GM12878 (cell line): Measurements from ENCODE around the gene IDH3B.

Source experiments
- BCLAF1 ChIP-seq: fragments of 450-650 bp; IDR thresholded peaks from 2 replicates; pipeline ENCODE4 v1.6.1; 2017; ENCODE audit warnings: antibody characterized with exemption, mild to moderate bottlenecking, moderate library complexity
- CBFB ChIP-seq: IDR thresholded peaks from 2 replicates; pipeline ENCODE4 v1.6.1; 2016; ENCODE audit warnings: antibody characterized with exemption, low read depth
- CTCF ChIP-seq, 3 experiments: IDR thresholded peaks in 2 of 3; conservative IDR thresholded peaks in 1 of 3; 2 replicates each; pipeline ENCODE4 v1.5.1; 2011; ENCODE audit warnings: low read depth in 3 of 3, low read length in 3 of 3, mild to moderate bottlenecking in 3 of 3, control low read depth in 2 of 3, moderate library complexity in 2 of 3, inconsistent platforms in 1 of 3, mixed read lengths in 1 of 3; ENCODE audit not compliant: control insufficient read depth in 2 of 3, insufficient read depth in 1 of 3; ENCODE audit errors: extremely low read depth in 1 of 3
- NR2F1 ChIP-seq: fragments of 450-650 bp; conservative IDR thresholded peaks from 2 replicates; pipeline ENCODE4 v1.6.1; 2017; ENCODE audit warnings: mild to moderate bottlenecking
- PBX3 ChIP-seq: IDR thresholded peaks from 2 replicates; pipeline ENCODE4 v1.6.1; 2011; ENCODE audit warnings: mild to moderate bottlenecking, low read depth, low read length, moderate library complexity; ENCODE audit not compliant: insufficient replicate concordance
- POLR2A ChIP-seq: IDR thresholded peaks from 2 replicates; pipeline ENCODE4 v1.6.1; 2011; ENCODE audit warnings: low read depth, mild to moderate bottlenecking, low read length
- ZBED1 ChIP-seq: IDR thresholded peaks from 2 replicates; pipeline ENCODE4 v1.6.1; 2016; ENCODE audit warnings: borderline replicate concordance

DNA sequence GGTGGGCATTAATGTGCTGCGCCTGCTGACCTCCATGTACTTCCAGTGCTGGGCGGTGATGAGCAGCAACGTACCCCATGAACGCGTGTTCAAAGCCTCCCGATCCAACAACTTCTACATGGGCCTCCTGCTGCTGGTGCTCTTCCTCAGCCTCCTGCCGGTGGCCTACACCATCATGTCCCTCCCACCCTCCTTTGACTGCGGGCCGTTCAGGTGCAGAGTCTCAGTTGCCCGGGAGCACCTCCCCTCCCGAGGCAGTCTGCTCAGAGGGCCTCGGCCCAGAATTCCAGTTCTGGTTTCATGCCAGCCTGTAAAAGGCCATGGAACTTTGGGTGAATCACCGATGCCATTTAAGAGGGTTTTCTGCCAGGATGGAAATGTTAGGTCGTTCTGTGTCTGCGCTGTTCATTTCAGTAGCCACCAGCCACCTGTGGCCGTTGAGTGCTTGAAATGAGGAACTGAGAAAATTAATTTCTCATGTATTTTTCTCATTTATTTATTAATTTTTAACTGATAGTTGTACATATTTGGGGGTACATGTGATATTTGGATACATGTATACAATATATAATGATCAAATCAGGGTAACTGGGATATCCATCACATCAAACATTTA, 46.8 kb downstream of the IDH3B start:
- TF ChIP-seq CBFB (no peak), BCLAF1 (no peak), NR2F1 (no peak), ZBED1 (no peak), CTCF (IDR thresholded peaks at IDR 0.05 in 2 of 3, conservative IDR thresholded peaks at IDR 0.05 in 1 of 3; ENCODE audit: control insufficient read depth in 2 of 3, extremely low read depth in 1 of 3, insufficient read depth in 1 of 3, low read depth in 3 of 3, low read length in 3 of 3) (no peak), PBX3 (no peak), POLR2A (no peak)
